WERI-Rb-1 (cell line): ENCODE measurements around the gene KNSTRN.

ENCODE experiments used
- DNase-seq: peaks from one replicate; pipeline ENCODE4 v3.0.0-alpha.2; 2020
- H3K27ac ChIP-seq: fragments of 250-450 bp; sonication (Bioruptor Pico); 2 replicates; pipeline ENCODE4 v1.5.1; 2020; ENCODE audit warnings: mild to moderate bottlenecking, moderate library complexity
- H3K27me3 ChIP-seq: fragments of 250-450 bp; sonication (Bioruptor Pico); 2 replicates; pipeline ENCODE4 v1.5.1; 2021; ENCODE audit warnings: mild to moderate bottlenecking, low read depth, moderate library complexity; ENCODE audit not compliant: insufficient read depth, severe bottlenecking
- H3K36me3 ChIP-seq: fragments of 250-450 bp; sonication (Bioruptor Pico); 2 replicates; pipeline ENCODE4 v1.5.1; 2020; ENCODE audit warnings: mild to moderate bottlenecking, moderate library complexity
- H3K4me3 ChIP-seq: 2 replicates; pipeline ENCODE4 v1.5.1; 2011; ENCODE audit warnings: low read depth, mild to moderate bottlenecking, control low read depth, low read length
- H3K9me3 ChIP-seq: fragments of 250-450 bp; sonication (Bioruptor Pico); 2 replicates; pipeline ENCODE4 v1.5.1; 2021; ENCODE audit warnings: mild to moderate bottlenecking, moderate library complexity; ENCODE audit not compliant: severe bottlenecking
- CTCF ChIP-seq: IDR thresholded peaks from 2 replicates; pipeline ENCODE4 v1.5.1; 2011; ENCODE audit warnings: low read depth, mild to moderate bottlenecking, control low read depth, inconsistent platforms, low read length

The KNSTRN gene

GRCh38 chr15:40416056-40416455 lies 33.5 kb downstream of the KNSTRN start:
- Histone ChIP-seq H3K4me3 (no peak overlapping the region), H3K9me3 (no peaks in the 10 kb centered on the region), H3K27me3 (no peaks in the 10 kb centered on the region), H3K27ac (no peak overlapping the region), H3K36me3 (peaks cover 60% of the 10 kb centered on the region)
- TF ChIP-seq CTCF = no peak
- DNase-seq = no peak

- no peak overlapping the region for H3K27ac ChIP-seq
- no peaks in the 10 kb centered on the region for H3K9me3 ChIP-seq
- TF ChIP-seq CTCF = no peak
- H3K4me3 ChIP-seq = no peak overlapping the region
- H3K36me3 ChIP-seq = peaks cover 43% of the 10 kb centered on the region
- DNase-seq = no peak
- H3K27me3 ChIP-seq = no peaks in the 10 kb centered on the region
Observed at GRCh38 chr15:40418126-40418525, 35.6 kb downstream of the KNSTRN start.

GRCh38 chr15:40420071-40420713 lies 37.7 kb downstream of the KNSTRN start:
- Histone ChIP-seq H3K27ac (peak overlapping the region; percentile 85), H3K4me3 (no peak overlapping the region), H3K36me3 (peaks cover 29% of the 10 kb centered on the region), H3K27me3 (no peaks in the 10 kb centered on the region), H3K9me3 (no peaks in the 10 kb centered on the region)
- DNase-seq = no peak
- TF ChIP-seq CTCF = no peak

- Histone ChIP-seq H3K4me3 (no peak overlapping the region), H3K27me3 (no peaks in the 10 kb centered on the region), H3K9me3 (no peaks in the 10 kb centered on the region), H3K36me3 (peaks cover 23% of the 10 kb centered on the region), H3K27ac (peak overlapping the region; percentile 85)
- TF ChIP-seq CTCF = no peak
- DNase-seq = no peak
Observed at GRCh38 chr15:40420793-40421192, 38.3 kb downstream of the KNSTRN start.

- peak; percentile 94 for TF ChIP-seq CTCF
- Histone ChIP-seq H3K4me3 (peak overlapping the region; percentile 29), H3K27ac (peak overlapping the region; percentile 85), H3K27me3 (no peaks in the 10 kb centered on the region), H3K36me3 (peaks cover 16% of the 10 kb centered on the region), H3K9me3 (no peaks in the 10 kb centered on the region)
- peak; percentile 91 for DNase-seq
Observed at GRCh38 chr15:40421246-40422157, 39.0 kb downstream of the KNSTRN start.
